DND-41 (cell line): ENCODE data around the gene CTIF.

Experiments
- ATAC-seq: fragments of 200-7000 bp; cut with Tn5 transposase; 3 replicates; pipeline ENCODE4 v1.9.1; 2021; ENCODE audit warnings: low read depth; ENCODE audit not compliant: insufficient read depth
- DNase-seq: peaks from one replicate; pipeline ENCODE4 v3.0.0-alpha.2; 2020
- H2AFZ ChIP-seq: 2 replicates; pipeline ENCODE4 v1.6.0; 2012; ENCODE audit warnings: low read depth, low read length
- H3K27ac ChIP-seq: 2 replicates; pipeline ENCODE4 v1.5.1; 2012; ENCODE audit warnings: low read length, inconsistent platforms
- H3K27me3 ChIP-seq: fragments of 200-600 bp; sonication (generic); 2 replicates; pipeline ENCODE4 v1.6.0; 2012; ENCODE audit warnings: low read length, mild to moderate bottlenecking, inconsistent platforms; ENCODE audit not compliant: insufficient read depth, poor library complexity
- H3K36me3 ChIP-seq: 2 replicates; pipeline ENCODE4 v1.5.1; 2012; ENCODE audit warnings: low read length, inconsistent platforms; ENCODE audit not compliant: insufficient read depth
- H3K4me1 ChIP-seq: 2 replicates; pipeline ENCODE4 v1.5.1; 2012; ENCODE audit warnings: mild to moderate bottlenecking, low read length; ENCODE audit not compliant: insufficient read depth
- H3K4me2 ChIP-seq: 2 replicates; pipeline ENCODE4 v1.6.0; 2012; ENCODE audit warnings: mild to moderate bottlenecking, moderate library complexity, low read length, inconsistent platforms; ENCODE audit not compliant: insufficient read depth
- H3K4me3 ChIP-seq, 2 experiments: fragments of 200-600 bp in 1 of 2; shearing (Covaris generic) in 1 of 2; 2 replicates each; pipeline ENCODE4 v1.5.1; 2012 to 2016; ENCODE audit warnings: inconsistent platforms in 2 of 2, low read length in 2 of 2, mild to moderate bottlenecking in 2 of 2, low read depth in 1 of 2, moderate library complexity in 1 of 2
- H3K79me2 ChIP-seq: 2 replicates; pipeline ENCODE4 v1.6.0; 2012; ENCODE audit warnings: low read length, inconsistent platforms; ENCODE audit not compliant: insufficient read depth
- H3K9ac ChIP-seq: 2 replicates; pipeline ENCODE4 v1.6.0; 2012; ENCODE audit warnings: low read depth, mild to moderate bottlenecking, inconsistent platforms, low read length, moderate library complexity
- H3K9me3 ChIP-seq: 2 replicates; pipeline ENCODE4 v1.5.1; 2012; ENCODE audit warnings: low read length, moderate library complexity, mild to moderate bottlenecking, inconsistent platforms; ENCODE audit not compliant: insufficient read depth, severe bottlenecking
- H4K20me1 ChIP-seq: 2 replicates; pipeline ENCODE4 v1.6.0; 2012; ENCODE audit warnings: low read length; ENCODE audit not compliant: insufficient read depth
- EZH2 ChIP-seq: IDR thresholded peaks from 3 replicates; pipeline ENCODE4 v1.6.1; 2012; ENCODE audit warnings: borderline replicate concordance, low read depth, mild to moderate bottlenecking, moderate library complexity, low read length, inconsistent platforms; ENCODE audit not compliant: severe bottlenecking
- TF ChIP-seq, protein P1 (sequence below): IDR thresholded peaks from 2 replicates; pipeline ENCODE4 v1.5.1; 2012; ENCODE audit warnings: borderline replicate concordance, low read length, moderate library complexity, mild to moderate bottlenecking; ENCODE audit not compliant: poor library complexity, severe bottlenecking; ENCODE audit errors: extremely low read depth

The CTIF gene

DNA sequence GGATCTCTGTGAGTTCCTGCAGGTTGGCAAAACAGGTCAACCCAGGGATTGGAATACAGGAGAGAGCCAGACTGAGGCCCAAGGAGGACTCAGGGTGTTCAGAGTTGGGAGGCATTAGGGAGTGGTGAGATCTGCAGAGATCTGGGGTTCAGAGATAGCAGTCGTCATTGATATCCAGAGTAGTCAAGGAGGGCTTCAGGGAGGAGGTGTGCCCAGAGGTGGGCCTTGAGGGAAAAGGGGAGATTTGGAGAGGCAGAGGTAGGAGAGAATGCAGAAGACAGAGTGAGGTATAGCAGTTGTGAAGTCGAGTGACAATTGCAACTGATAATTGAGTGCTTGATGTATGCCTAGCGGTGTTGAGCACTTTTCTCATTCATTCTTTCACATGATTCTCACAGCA is 70.3 kb downstream of the CTIF start:
- Histone ChIP-seq H3K9ac (no peak overlapping the region), H2AFZ (no peak overlapping the region), H3K4me1 (no peaks in the 10 kb centered on the region), H3K4me2 (no peak overlapping the region), H3K27me3 (no peaks in the 10 kb centered on the region), H4K20me1 (peaks cover 10% of the 10 kb centered on the region; the same call in 1 of the 2 replicates), H3K9me3 (no peaks in the 10 kb centered on the region), H3K4me3 (no peak overlapping the region), H3K27ac (no peak overlapping the region), H3K36me3 (no peaks in the 10 kb centered on the region), H3K79me2 (no peaks in the 10 kb centered on the region)
- DNase-seq (no peak), ATAC-seq (no peak)
- no peak for TF ChIP-seq EZH2
- TF ChIP-seq, protein P1, sequence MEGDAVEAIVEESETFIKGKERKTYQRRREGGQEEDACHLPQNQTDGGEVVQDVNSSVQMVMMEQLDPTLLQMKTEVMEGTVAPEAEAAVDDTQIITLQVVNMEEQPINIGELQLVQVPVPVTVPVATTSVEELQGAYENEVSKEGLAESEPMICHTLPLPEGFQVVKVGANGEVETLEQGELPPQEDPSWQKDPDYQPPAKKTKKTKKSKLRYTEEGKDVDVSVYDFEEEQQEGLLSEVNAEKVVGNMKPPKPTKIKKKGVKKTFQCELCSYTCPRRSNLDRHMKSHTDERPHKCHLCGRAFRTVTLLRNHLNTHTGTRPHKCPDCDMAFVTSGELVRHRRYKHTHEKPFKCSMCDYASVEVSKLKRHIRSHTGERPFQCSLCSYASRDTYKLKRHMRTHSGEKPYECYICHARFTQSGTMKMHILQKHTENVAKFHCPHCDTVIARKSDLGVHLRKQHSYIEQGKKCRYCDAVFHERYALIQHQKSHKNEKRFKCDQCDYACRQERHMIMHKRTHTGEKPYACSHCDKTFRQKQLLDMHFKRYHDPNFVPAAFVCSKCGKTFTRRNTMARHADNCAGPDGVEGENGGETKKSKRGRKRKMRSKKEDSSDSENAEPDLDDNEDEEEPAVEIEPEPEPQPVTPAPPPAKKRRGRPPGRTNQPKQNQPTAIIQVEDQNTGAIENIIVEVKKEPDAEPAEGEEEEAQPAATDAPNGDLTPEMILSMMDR = no peak

DNA sequence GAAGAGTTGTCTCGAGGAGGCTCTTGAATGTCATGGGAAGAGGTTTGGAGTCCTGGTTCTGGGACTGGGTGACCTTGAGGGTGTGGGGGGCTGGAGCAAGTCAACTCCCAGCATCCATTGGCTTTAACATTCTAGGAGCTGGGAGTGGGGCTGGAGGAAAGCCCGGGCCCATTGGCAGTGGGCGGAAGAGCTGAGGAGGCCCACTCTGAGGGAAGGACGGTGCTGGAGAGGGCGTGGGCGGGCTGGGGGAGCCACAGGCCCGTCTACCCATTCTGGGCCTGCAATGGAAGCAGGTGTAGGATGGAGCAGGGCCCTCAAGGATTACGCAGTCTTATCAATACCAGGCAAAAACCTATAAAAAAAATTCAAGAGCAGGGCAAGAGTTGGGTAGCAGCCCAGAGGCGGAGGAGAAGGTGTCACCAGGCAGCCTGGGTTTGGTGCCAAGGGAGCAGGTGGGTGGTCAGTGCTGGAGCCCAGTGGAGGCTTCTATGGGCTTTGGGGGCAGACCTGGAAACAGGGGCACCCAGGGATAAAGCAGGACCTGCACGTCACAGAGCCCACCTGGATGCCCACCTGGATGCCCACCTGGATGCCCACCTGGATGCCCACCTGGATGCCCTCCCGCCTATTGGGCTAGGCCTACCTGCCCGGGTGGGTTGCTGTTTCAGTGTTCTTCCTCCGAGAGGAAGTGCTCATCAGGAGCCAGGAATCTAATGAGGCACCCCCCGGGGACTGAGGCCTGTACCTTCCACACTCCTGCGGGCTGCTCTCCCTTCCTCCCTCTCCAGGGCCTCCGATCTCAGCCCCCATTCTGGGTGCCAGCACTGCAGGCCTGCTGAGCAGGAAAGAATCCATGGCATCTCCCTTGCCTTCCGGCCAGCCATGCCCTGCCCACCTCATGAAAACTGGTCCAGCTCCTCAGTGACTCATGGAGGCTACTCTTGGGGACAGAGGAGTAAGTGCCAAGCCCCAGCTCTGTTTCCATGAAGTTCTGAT is 71.3 kb downstream of the CTIF start:
- H3K27ac ChIP-seq = no peak overlapping the region
- H3K36me3 ChIP-seq = no peaks in the 10 kb centered on the region
- no peak for ATAC-seq
- no peak overlapping the region for H3K4me3 ChIP-seq
- no peaks in the 10 kb centered on the region for H3K9me3 ChIP-seq
- H2AFZ ChIP-seq = no peak overlapping the region
- no peak overlapping the region for H3K9ac ChIP-seq
- DNase-seq = no peak
- H3K79me2 ChIP-seq = no peaks in the 10 kb centered on the region
- no peak overlapping the region for H3K4me2 ChIP-seq
- peaks cover 10% of the 10 kb centered on the region; the same call in 1 of the 2 replicates for H4K20me1 ChIP-seq
- H3K4me1 ChIP-seq = no peaks in the 10 kb centered on the region
- no peak for TF ChIP-seq EZH2
- TF ChIP-seq, protein P1 = no peak
- no peaks in the 10 kb centered on the region for H3K27me3 ChIP-seq

DNA sequence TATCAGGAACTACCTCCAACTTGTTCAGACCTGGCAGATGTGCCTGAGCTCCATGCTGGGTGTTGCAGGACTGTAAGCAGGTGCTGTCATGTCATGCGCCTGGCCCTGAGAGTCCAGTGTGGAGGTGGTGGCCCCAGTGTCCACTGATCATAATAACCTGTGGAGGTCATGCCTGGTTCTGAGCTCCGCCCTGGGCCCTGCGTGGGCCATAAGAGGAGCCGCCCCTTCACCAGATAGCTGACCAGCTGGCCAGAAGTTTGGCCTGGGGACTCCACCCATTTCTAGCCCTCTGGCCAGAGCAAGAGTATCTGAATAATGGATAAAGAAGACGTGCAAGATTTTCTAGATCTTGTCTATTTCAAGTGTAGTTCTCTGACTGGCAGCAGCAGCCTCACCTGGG is 72.4 kb downstream of the CTIF start:
- Histone ChIP-seq H3K4me2 (no peak overlapping the region), H3K36me3 (no peaks in the 10 kb centered on the region), H4K20me1 (peaks cover 14% of the 10 kb centered on the region; the same call in 1 of the 2 replicates), H3K4me3 (no peak overlapping the region), H3K9ac (no peak overlapping the region), H3K27me3 (no peaks in the 10 kb centered on the region), H3K9me3 (no peaks in the 10 kb centered on the region), H3K79me2 (no peaks in the 10 kb centered on the region), H3K4me1 (no peaks in the 10 kb centered on the region), H3K27ac (no peak overlapping the region), H2AFZ (no peak overlapping the region)
- ATAC-seq (no peak), DNase-seq (no peak)
- TF ChIP-seq, protein P1 = no peak
- no peak for TF ChIP-seq EZH2
